H1 (cell line): ENCODE measurements around the gene PTGER3. TPM values are rescaled to one million over a fixed set of nuclear protein-coding genes. Genes with fewer than 3 reads are reported as not detected.

Experiments used
- CTCF ChIA-PET: fragments of 300-600 bp; sonication (Branson Sonifier 250); formaldehyde crosslinking; loops from one replicate; lab custom pipeline; 2021; ENCODE audit not compliant: partially characterized antibody; lab: Charles Lee
- POLR2A ChIA-PET: fragments of 300-600 bp; sonication (Branson Sonifier 250); formaldehyde crosslinking; loops from one replicate; lab custom pipeline; 2021; ENCODE audit warnings: inconsistent platforms; ENCODE audit not compliant: partially characterized antibody; lab: Charles Lee
- DNase-seq, 2 experiments: peaks; one replicate each; pipeline versions ENCODE4 v3.0.0 to v3.0.0-alpha.2; 2010 to 2022; ENCODE audit warnings: low spot score in 2 of 2, low read depth in 1 of 2, mixed read lengths in 1 of 2
- FAIRE-seq: peaks from 2 replicates; lab custom pipeline; 2011; peaks lifted over from hg19 to GRCh38; lab: Jason Lieb, UNC
- H2AFZ ChIP-seq: 2 replicates; pipeline ENCODE4 v1.8.1; 2012; ENCODE audit warnings: low read length, inconsistent platforms
- H2AK5ac ChIP-seq: 2 replicates; pipeline ENCODE4 v1.6.1; 2013; ENCODE audit warnings: low read depth, low read length
- H2BK120ac ChIP-seq: replicated peaks from 2 replicates; pipeline ENCODE3; 2013; ENCODE audit warnings: low read depth, low read length, inconsistent platforms
- H2BK12ac ChIP-seq: 2 replicates; pipeline ENCODE4 v1.6.1; 2013; ENCODE audit warnings: low read depth, low read length
- H2BK15ac ChIP-seq: 2 replicates; pipeline ENCODE4 v1.6.1; 2013; ENCODE audit warnings: low read length
- H2BK20ac ChIP-seq: 2 replicates; pipeline ENCODE4 v1.6.1; 2013; ENCODE audit warnings: low read length
- H2BK5ac ChIP-seq: 2 replicates; pipeline ENCODE4 v1.6.1; 2013; ENCODE audit warnings: low read depth, low read length
- H3K14ac ChIP-seq: 2 replicates; pipeline ENCODE4 v1.6.1; 2013; ENCODE audit warnings: inconsistent platforms; ENCODE audit not compliant: insufficient read length
- H3K18ac ChIP-seq: 2 replicates; pipeline ENCODE4 v1.6.1; 2013; ENCODE audit warnings: low read length; ENCODE audit errors: extremely low read depth
- H3K23ac ChIP-seq: 2 replicates; pipeline ENCODE4 v1.6.1; 2013; ENCODE audit warnings: inconsistent platforms; ENCODE audit not compliant: insufficient read length
- H3K23me2 ChIP-seq: 2 replicates; pipeline ENCODE4 v1.6.1; 2013; ENCODE audit warnings: low read depth, low read length
- H3K27ac ChIP-seq: 2 replicates; pipeline ENCODE4 v1.6.1; 2011; ENCODE audit warnings: low read depth, low read length, inconsistent platforms
- H3K27me3 ChIP-seq, 4 experiments: replicated peaks in 1 of 4; 1 replicate in 1 of 4; 2 replicates in 3 of 4; pipeline versions ENCODE4 v1.6.1 to v1.8.1; 2011 to 2013; ENCODE audit warnings: low read length in 3 of 4, mild to moderate bottlenecking in 3 of 4, inconsistent platforms in 2 of 4, mixed read lengths in 2 of 4, moderate library complexity in 1 of 4; ENCODE audit not compliant: control insufficient read depth in 3 of 4, insufficient read depth in 3 of 4; ENCODE audit errors: extremely low read depth in 1 of 4
- H3K36me3 ChIP-seq, 4 experiments: 2 replicates each; pipeline versions ENCODE4 v1.6.1 to v1.8.1; 2011 to 2013; ENCODE audit warnings: mild to moderate bottlenecking in 4 of 4, low read length in 3 of 4, moderate library complexity in 2 of 4, control low read depth in 1 of 4, inconsistent platforms in 1 of 4; ENCODE audit not compliant: insufficient read depth in 4 of 4, control insufficient read depth in 2 of 4
- H3K4ac ChIP-seq: replicated peaks from 2 replicates; pipeline ENCODE3; 2013; ENCODE audit warnings: low read length, low read depth, mixed read lengths, inconsistent platforms; ENCODE audit not compliant: insufficient read length
- H3K4me1 ChIP-seq, 4 experiments: replicated peaks in 1 of 4; 1 replicate in 1 of 4; 2 replicates in 3 of 4; pipeline versions ENCODE4 v1.6.1 to v1.8.1; 2011 to 2013; ENCODE audit warnings: low read length in 3 of 4, inconsistent platforms in 2 of 4, mixed read lengths in 1 of 4; ENCODE audit not compliant: insufficient read depth in 4 of 4, control insufficient read depth in 3 of 4
- H3K4me2 ChIP-seq, 2 experiments: 2 replicates each; pipeline versions ENCODE4 v1.6.1 to v1.8.1; 2011 to 2013; ENCODE audit warnings: low read depth in 2 of 2, low read length in 2 of 2, control low read depth in 1 of 2, inconsistent platforms in 1 of 2, mild to moderate bottlenecking in 1 of 2; ENCODE audit not compliant: insufficient read depth in 1 of 2
- H3K4me3 ChIP-seq, 4 experiments: fragments of 200-600, 300-600 bp in 1 of 4; sonication (generic), shearing (Covaris generic), sonication (Bioruptor Twin) in 1 of 4; 2 replicates each; pipeline versions ENCODE4 v1.5.1 to v1.8.1; 2011 to 2016; ENCODE audit warnings: low read length in 4 of 4, low read depth in 3 of 4, control low read depth in 2 of 4, inconsistent platforms in 2 of 4, mild to moderate bottlenecking in 2 of 4, mixed read lengths in 1 of 4, moderate library complexity in 1 of 4; ENCODE audit not compliant: insufficient read depth in 2 of 4; ENCODE audit errors: extremely low read depth in 1 of 4
- H3K56ac ChIP-seq: replicated peaks from 2 replicates; pipeline ENCODE3; 2013; ENCODE audit warnings: low read depth, mild to moderate bottlenecking, mixed read lengths, low read length, inconsistent platforms; ENCODE audit not compliant: insufficient read length
- H3K79me1 ChIP-seq: 2 replicates; pipeline ENCODE4 v1.6.1; 2013; ENCODE audit warnings: low read depth, low read length, control low read depth
- H3K79me2 ChIP-seq, 2 experiments: 2 replicates each; pipeline versions ENCODE4 v1.6.1 to v1.8.1; 2012 to 2013; ENCODE audit warnings: low read length in 2 of 2, mild to moderate bottlenecking in 2 of 2, inconsistent platforms in 1 of 2; ENCODE audit not compliant: insufficient read depth in 2 of 2, control insufficient read depth in 1 of 2
- H3K9ac ChIP-seq, 4 experiments: replicated peaks in 1 of 4; 1 replicate in 1 of 4; 2 replicates in 3 of 4; pipeline versions ENCODE4 v1.6.1 to v1.8.1; 2011 to 2013; ENCODE audit warnings: low read depth in 3 of 4, low read length in 3 of 4, control low read depth in 2 of 4, mild to moderate bottlenecking in 2 of 4, moderate library complexity in 2 of 4, inconsistent platforms in 1 of 4; ENCODE audit errors: extremely low read depth in 1 of 4
- H3K9me3 ChIP-seq, 2 experiments: 2 replicates each; pipeline versions ENCODE4 v1.6.1 to v1.8.1; 2012 to 2013; ENCODE audit warnings: mild to moderate bottlenecking in 2 of 2, moderate library complexity in 2 of 2, control low read depth in 1 of 2, inconsistent platforms in 1 of 2, low read depth in 1 of 2, low read length in 1 of 2, mixed read lengths in 1 of 2; ENCODE audit not compliant: insufficient read depth in 2 of 2
- H4K20me1 ChIP-seq, 2 experiments: replicated peaks in 1 of 2; 2 replicates each; pipeline versions ENCODE3 to v1.8.1; 2011 to 2013; ENCODE audit warnings: inconsistent platforms in 2 of 2, low read length in 2 of 2, mild to moderate bottlenecking in 1 of 2; ENCODE audit not compliant: insufficient read depth in 2 of 2, control insufficient read depth in 1 of 2
- H4K5ac ChIP-seq: 2 replicates; pipeline ENCODE4 v1.6.1; 2013; ENCODE audit warnings: low read length, low read depth, mixed read lengths, inconsistent platforms; ENCODE audit not compliant: insufficient read length
- H4K8ac ChIP-seq: 2 replicates; pipeline ENCODE4 v1.8.0; 2013; ENCODE audit warnings: mild to moderate bottlenecking, moderate library complexity, low read length, inconsistent platforms; ENCODE audit not compliant: insufficient read depth; ENCODE audit errors: extremely low read depth
- H4K91ac ChIP-seq: replicated peaks from 2 replicates; pipeline ENCODE3; 2013; ENCODE audit warnings: low read length, mixed read lengths, inconsistent platforms; ENCODE audit not compliant: insufficient read length
- ATF2 ChIP-seq: IDR thresholded peaks from 2 replicates; pipeline ENCODE4 v1.6.1; 2012; ENCODE audit warnings: low read length, inconsistent platforms
- ATF3 ChIP-seq: IDR thresholded peaks from 2 replicates; pipeline ENCODE4 v1.6.1; 2011; ENCODE audit warnings: low read depth, mild to moderate bottlenecking, low read length; ENCODE audit not compliant: insufficient read depth
- CHD2 ChIP-seq: IDR thresholded peaks from 2 replicates; pipeline ENCODE4 v1.6.1; 2012; ENCODE audit warnings: low read length, improper control_type of control experiment
- EP300 ChIP-seq, 2 experiments: IDR thresholded peaks; 1 replicate in 1 of 2; 2 replicates in 1 of 2; pipeline ENCODE4 v1.6.1; 2011 to 2012; ENCODE audit warnings: low read depth in 2 of 2, low read length in 2 of 2, mild to moderate bottlenecking in 2 of 2, borderline replicate concordance in 1 of 2, inconsistent platforms in 1 of 2, moderate library complexity in 1 of 2
- GABPA ChIP-seq: IDR thresholded peaks from 2 replicates; pipeline ENCODE4 v1.6.1; 2011; ENCODE audit warnings: mild to moderate bottlenecking, low read length, moderate library complexity, borderline replicate concordance; ENCODE audit not compliant: insufficient read depth
- KDM5A ChIP-seq: fragments of 200-600 bp; IDR thresholded peaks from 2 replicates; pipeline ENCODE4 v1.7.1; 2012; ENCODE audit warnings: mild to moderate bottlenecking, low read length, inconsistent platforms, mixed read lengths
- NRF1 ChIP-seq: IDR thresholded peaks from 2 replicates; pipeline ENCODE4 v1.6.1; 2011; ENCODE audit warnings: mild to moderate bottlenecking, low read depth, low read length, improper control_type of control experiment
- RNF2 ChIP-seq: fragments of 200-900, 300-1000 bp; sonication (generic); IDR thresholded peaks from 2 replicates; pipeline ENCODE4 v1.7.1; 2016; ENCODE audit warnings: borderline replicate concordance, low read depth, mild to moderate bottlenecking, antibody characterized with exemption, low read length; ENCODE audit not compliant: poor library complexity, severe bottlenecking; ENCODE audit errors: missing control alignments
- WGBS, 2 experiments: shearing (Covaris generic) in 1 of 2; methylation state at CpG; one replicate each; pipeline versions ENCODE4 v1.1.6 to v1.1.7; 2013 to 2015; ENCODE audit warnings: low lambda C conversion rate in 2 of 2, mixed read lengths in 2 of 2, inconsistent platforms in 1 of 2, low coverage in 1 of 2, missing lambda C conversion rate in 1 of 2; ENCODE audit not compliant: insufficient replicate concordance in 2 of 2, insufficient coverage in 1 of 2, insufficient read length in 1 of 2; ENCODE audit errors: extremely low coverage in 1 of 2, missing lambda C conversion rate in 1 of 2; 5-methylcytosine and 5-hydroxymethylcytosine counted together
- polyA plus RNA-seq, 7 experiments: library from polyadenylated mRNA; depleted of rRNA in 3 of 7; stranded (reverse) in 5 of 7; unstranded in 2 of 7; fragments of >200 nt in 5 of 7; fragments of 200-250 nt in 2 of 7; gene quantifications; 1 replicate in 5 of 7; 2 replicates in 1 of 7; 4 replicates in 1 of 7; pipeline versions ENCODE4 v1.2.1 to v1.2.3, GENCODE V29; 2011 to 2013; ENCODE audit warnings: missing spikeins in 2 of 7, mixed read lengths in 2 of 7
- total RNA-seq: library from RNA; stranded (reverse); fragmentation: NEBNext Ultra II Directional; extraction: Animal tissue kit (Norgen Biotek cat#: 25700); gene quantifications from 2 replicates; pipeline ENCODE4 v1.2.1, GENCODE V29; 2021

PTGER3 gene
- total and polyA plus RNA-seq, 2 of the 8 experiments (the other 6 are each of a cell fraction or from before 2014, with no cell fraction given): 0.38 to 0.82 TPM

GRCh38 chr1:70945676-70946075, 101.9 kb downstream of the PTGER3 start:
- no peaks in the 10 kb centered on the region for H4K20me1 ChIP-seq
- no peak overlapping the region for H3K18ac ChIP-seq
- no peak overlapping the region for H3K27ac ChIP-seq
- H2AK5ac ChIP-seq: no peak overlapping the region
- no peaks in the 10 kb centered on the region for H3K27me3 ChIP-seq
- WGBS, 2 experiments: 100% methylated on average over 2 of the region's 2 CpGs; no CpG with 5 or more reads in 1 of the 2 experiments
- H3K9me3 ChIP-seq: no peaks in the 10 kb centered on the region
- no peak overlapping the region for H3K4ac ChIP-seq
- no peak overlapping the region for H2BK5ac ChIP-seq
- H2BK20ac ChIP-seq: no peak overlapping the region
- no peak overlapping the region for H3K56ac ChIP-seq
- H3K79me1 ChIP-seq: no peaks in the 10 kb centered on the region
- no peaks in the 10 kb centered on the region for H3K36me3 ChIP-seq
- H3K23ac ChIP-seq: no peak overlapping the region
- no peak overlapping the region for H4K8ac ChIP-seq
- H2BK15ac ChIP-seq: no peak overlapping the region
- no peak overlapping the region for H4K5ac ChIP-seq
- no peak overlapping the region for H3K9ac ChIP-seq
- TF ChIP-seq ATF2 (no peak), ATF3 (no peak), NRF1 (no peak), GABPA (no peak), RNF2 (no peak), CHD2 (no peak), EP300 (IDR thresholded peaks at IDR 0.05; ENCODE audit: borderline replicate concordance in 1 of 2, low read depth in 2 of 2, low read length in 2 of 2) (no peak), KDM5A (no peak)
- TF ChIP-seq, all 59 proteins: peak for 0
- Histone ChIP-seq H3K23me2 (no peaks in the 10 kb centered on the region), H2BK120ac (no peak overlapping the region), H3K14ac (no peak overlapping the region), H2AFZ (no peak overlapping the region), H3K4me1 (no peaks in the 10 kb centered on the region), H3K79me2 (no peaks in the 10 kb centered on the region), H3K4me2 (no peak overlapping the region), H2BK12ac (no peak overlapping the region), H4K91ac (no peak overlapping the region), H3K4me3 (no peak overlapping the region)
- ChIA-PET CTCF (no interaction called here), POLR2A (no interaction called here)
- no peak for DNase-seq
- no peak for FAIRE-seq
